Small intestine (tissue), 7 donors: Measurements from ENCODE around the gene SART1. TPM values are rescaled to one million over a fixed set of nuclear protein-coding genes. Genes with fewer than 3 reads are reported as not detected.
A peak's percentile ranks its signal among the peaks of the same experiment; 100 is the strongest.
"Not testable (repeated sequence)": the region's sequence is repeated elsewhere in the genome, so short reads cannot be mapped to it uniquely, and the experiment has no call there.

Experiments
- DNase-seq, 2 donors: peaks; one replicate each; pipeline versions ENCODE4 v3.0.0 to v3.0.0-alpha.2; 2013
- FAIRE-seq: peaks from 2 replicates; lab custom pipeline; 2012; peaks lifted over from hg19 to GRCh38; lab: Jason Lieb, UNC
- H3K27ac ChIP-seq, 3 donors: one replicate each; pipeline ENCODE4 v1.5.1; 2013; ENCODE audit warnings: low read length in 2 of 3, mild to moderate bottlenecking in 2 of 3, control low read depth in 1 of 3, inconsistent platforms in 1 of 3, low read depth in 1 of 3, moderate library complexity in 1 of 3
- H3K27me3 ChIP-seq, 3 donors: one replicate each; pipeline ENCODE4 v1.6.1; 2013; ENCODE audit warnings: low read length in 3 of 3, inconsistent platforms in 1 of 3; ENCODE audit not compliant: control insufficient read depth in 3 of 3, insufficient read depth in 3 of 3
- H3K36me3 ChIP-seq, 3 donors: one replicate each; pipeline ENCODE4 v1.6.1; 2013; ENCODE audit warnings: low read length in 3 of 3, inconsistent platforms in 1 of 3, low read depth in 1 of 3, mild to moderate bottlenecking in 1 of 3, moderate library complexity in 1 of 3; ENCODE audit not compliant: control insufficient read depth in 3 of 3, insufficient read depth in 2 of 3
- H3K4me1 ChIP-seq, 3 donors: one replicate each; pipeline ENCODE4 v1.6.1; 2013; ENCODE audit warnings: low read length in 2 of 3, inconsistent platforms in 1 of 3, low read depth in 1 of 3, mild to moderate bottlenecking in 1 of 3, moderate library complexity in 1 of 3; ENCODE audit not compliant: control insufficient read depth in 3 of 3, insufficient read depth in 2 of 3
- H3K4me3 ChIP-seq, 3 donors: one replicate each; pipeline ENCODE4 v1.5.1; 2013; ENCODE audit warnings: low read length in 3 of 3, control low read depth in 1 of 3, inconsistent platforms in 1 of 3, low read depth in 1 of 3, mild to moderate bottlenecking in 1 of 3, moderate library complexity in 1 of 3
- H3K9me3 ChIP-seq, 2 donors: one replicate each; pipeline ENCODE4 v1.6.1; 2013; ENCODE audit warnings: low read depth in 1 of 2, low read length in 1 of 2; ENCODE audit not compliant: control insufficient read depth in 2 of 2, insufficient read depth in 1 of 2
- WGBS, 3 donors: extraction: QIAGEN DNeasy Blood & Tissue Kit; methylation state at CpG; one replicate each; pipeline ENCODE4 v1.1.7; 2013; 5-methylcytosine and 5-hydroxymethylcytosine counted together
- polyA plus RNA-seq, 4 donors: library from polyadenylated mRNA; stranded (reverse) in 3 of 4; unstranded in 1 of 4; fragments of 200-250 nt in 3 of 4; fragments of 120-200 nt in 1 of 4; gene quantifications; one replicate each; pipeline versions ENCODE4 v1.2.1 to v1.2.3, GENCODE V29; 2013
- donor health status: healthy with polysubstance abuse.
- donor health status: control.
- donor health status: control.
- donor health status: Bipolar disorder and iron deficiency.
- donor health status: healthy.

Gene SART1
- polyA plus RNA-seq, 4 donors = 39.3 to 95.9 (median 52.9) TPM

GRCh38 chr11:66010036-66010435, 48.5 kb downstream of the SART1 start:
- H3K36me3 ChIP-seq = peaks cover 0 to 20% (median 0%) of the 10 kb centered on the region in 3 donors
- H3K4me1 ChIP-seq, H3K27ac ChIP-seq, FAIRE-seq, DNase-seq, H3K4me3 ChIP-seq, H3K9me3 ChIP-seq: not testable (repeated sequence)
- 60 to 77% (median 63%) methylated on average over 4 of the region's 4 CpGs for WGBS, 3 donors
- peaks cover 0 to 54% (median 15%) of the 10 kb centered on the region in 3 donors for H3K27me3 ChIP-seq

- Histone ChIP-seq H3K27me3 (peaks cover 0 to 54% (median 15%) of the 10 kb centered on the region in 3 donors), H3K27ac (no peak overlapping the region), H3K4me1 (peaks cover 0 to 2% (median 0%) of the 10 kb centered on the region in 3 donors), H3K9me3 (no peaks in the 10 kb centered on the region), H3K36me3 (peaks cover 0 to 10% (median 0%) of the 10 kb centered on the region in 3 donors), H3K4me3 (no peak overlapping the region)
- 28 to 47% (median 43%) methylated on average over 12 to 14 of the region's 14 CpGs for WGBS, 3 donors
- FAIRE-seq (no peak), DNase-seq (no peak)
Observed at GRCh38 chr11:66011239-66011784, 49.8 kb downstream of the SART1 start.

GRCh38 chr11:66011785-66012303, 50.3 kb downstream of the SART1 start, which contains the start of gene CST6:
Gene CST6, plus strand, starts transcription at chr11:66012008. Its CDS starts 37 bp downstream, at chr11:66012045.
- Histone ChIP-seq H3K27ac (no peak within 1 kb of the TSS), H3K27me3 (peaks cover 0 to 54% (median 15%) of the 10 kb centered on the region in 3 donors), H3K9me3 (no peaks in the 10 kb centered on the region), H3K36me3 (peaks cover 0 to 4% (median 0%) of the 10 kb centered on the region in 3 donors), H3K4me3 (peak within 1 kb of the TSS in 1 of 3 donors; percentile 8), H3K4me1 (peaks cover 0 to 2% (median 0%) of the 10 kb centered on the region in 3 donors)
- DNase-seq (peak in 1 of 2 donors; percentile 21), FAIRE-seq (no peak)
- WGBS, 3 donors = 5 to 6% (median 5%) methylated on average over 54 to 61 of the region's 61 CpGs

- Histone ChIP-seq H3K4me3 (no peak overlapping the region), H3K36me3 (no peaks in the 10 kb centered on the region), H3K27me3 (peaks cover 0 to 54% (median 15%) of the 10 kb centered on the region in 3 donors), H3K9me3 (no peaks in the 10 kb centered on the region), H3K4me1 (peaks cover 0 to 2% (median 0%) of the 10 kb centered on the region in 3 donors), H3K27ac (no peak overlapping the region)
- WGBS, 3 donors = 51 to 62% (median 60%) methylated on average over 11 of the region's 12 CpGs
- DNase-seq = no peak
- FAIRE-seq = no peak
Observed at GRCh38 chr11:66012371-66012945, 50.9 kb downstream of the SART1 start.

- no peaks in the 10 kb centered on the region for H3K9me3 ChIP-seq
- H3K27me3 ChIP-seq = peaks cover 0 to 50% (median 15%) of the 10 kb centered on the region in 3 donors
- no peak for DNase-seq
- no peaks in the 10 kb centered on the region for H3K36me3 ChIP-seq
- H3K4me3 ChIP-seq = no peak overlapping the region
- H3K4me1 ChIP-seq = peaks cover 0 to 2% (median 0%) of the 10 kb centered on the region in 3 donors
- FAIRE-seq = no peak
- WGBS, 3 donors = 35 to 49% (median 41%) methylated on average over 11 to 12 of the region's 12 CpGs
- H3K27ac ChIP-seq = no peak overlapping the region
Observed at GRCh38 chr11:66012946-66013761, 51.6 kb downstream of the SART1 start.

GRCh38 chr11:66013762-66014100, 52.2 kb downstream of the SART1 start:
- DNase-seq (no peak), FAIRE-seq (no peak)
- Histone ChIP-seq H3K9me3 (no peaks in the 10 kb centered on the region), H3K27me3 (peaks cover 0 to 45% (median 15%) of the 10 kb centered on the region in 3 donors), H3K4me1 (peaks cover 0 to 2% (median 0%) of the 10 kb centered on the region in 3 donors), H3K4me3 (no peak overlapping the region), H3K27ac (no peak overlapping the region), H3K36me3 (no peaks in the 10 kb centered on the region)
- 56 to 69% (median 66%) methylated on average over 7 of the region's 7 CpGs for WGBS, 3 donors

GRCh38 chr11:66014804-66015453, 53.4 kb downstream of the SART1 start:
- Histone ChIP-seq H3K27me3 (peaks cover 0 to 39% (median 15%) of the 10 kb centered on the region in 3 donors), H3K27ac (no peak overlapping the region), H3K4me1 (peaks cover 0 to 2% (median 0%) of the 10 kb centered on the region in 3 donors), H3K9me3 (no peaks in the 10 kb centered on the region), H3K4me3 (no peak overlapping the region), H3K36me3 (no peaks in the 10 kb centered on the region)
- no peak for FAIRE-seq
- DNase-seq = no peak
- WGBS, 3 donors = 88 to 96% (median 93%) methylated on average over 6 of the region's 6 CpGs
